ENCODE results near the gene NHERF1.

The NHERF1 gene

GRCh38 chr17:74757931-74758847 lies 9.8 kb downstream of the NHERF1 start:
- H3K27me3 ChIP-seq (ENCODE audit: insufficient read depth, low read depth, severe bottlenecking) = no peaks in the 10 kb centered on the region
- peaks cover 31% of the 10 kb centered on the region for H3K36me3 ChIP-seq
- H3K9me3 ChIP-seq (ENCODE audit: severe bottlenecking) = no peaks in the 10 kb centered on the region
- no peak for DNase-seq
- no peak for TF ChIP-seq CTCF (IDR thresholded peaks at IDR 0.05; ENCODE audit: low read depth, low read length)
- H3K4me3 ChIP-seq (ENCODE audit: low read depth, low read length) = no peak overlapping the region
- peak overlapping the region; percentile 91 for H3K27ac ChIP-seq

DNA sequence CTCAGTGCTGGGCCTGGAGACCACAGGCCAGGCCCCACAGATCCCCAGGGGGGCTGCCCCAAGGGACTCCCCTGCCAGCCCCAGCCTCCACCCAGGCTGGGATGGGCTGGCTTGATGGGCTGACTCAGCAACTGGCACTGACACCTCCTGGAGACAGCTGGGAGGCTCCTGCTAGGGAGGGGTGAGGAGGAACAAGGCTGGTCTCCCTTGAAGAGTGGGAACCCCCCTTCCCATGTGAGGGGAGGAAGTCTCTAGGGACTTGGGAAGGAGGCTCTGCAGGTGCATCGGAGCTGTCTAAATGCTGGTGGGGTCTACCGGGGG lies 10.4 kb downstream of the NHERF1 start:
- peak overlapping the region; percentile 91 for H3K27ac ChIP-seq
- H3K27me3 ChIP-seq (ENCODE audit: insufficient read depth, low read depth, severe bottlenecking) = no peaks in the 10 kb centered on the region
- peak; percentile 56 for DNase-seq
- no peak for TF ChIP-seq CTCF (IDR thresholded peaks at IDR 0.05; ENCODE audit: low read depth, low read length)
- peaks cover 34% of the 10 kb centered on the region for H3K36me3 ChIP-seq
- H3K4me3 ChIP-seq (ENCODE audit: low read depth, low read length) = no peak overlapping the region
- no peaks in the 10 kb centered on the region for H3K9me3 ChIP-seq (ENCODE audit: severe bottlenecking)

DNA sequence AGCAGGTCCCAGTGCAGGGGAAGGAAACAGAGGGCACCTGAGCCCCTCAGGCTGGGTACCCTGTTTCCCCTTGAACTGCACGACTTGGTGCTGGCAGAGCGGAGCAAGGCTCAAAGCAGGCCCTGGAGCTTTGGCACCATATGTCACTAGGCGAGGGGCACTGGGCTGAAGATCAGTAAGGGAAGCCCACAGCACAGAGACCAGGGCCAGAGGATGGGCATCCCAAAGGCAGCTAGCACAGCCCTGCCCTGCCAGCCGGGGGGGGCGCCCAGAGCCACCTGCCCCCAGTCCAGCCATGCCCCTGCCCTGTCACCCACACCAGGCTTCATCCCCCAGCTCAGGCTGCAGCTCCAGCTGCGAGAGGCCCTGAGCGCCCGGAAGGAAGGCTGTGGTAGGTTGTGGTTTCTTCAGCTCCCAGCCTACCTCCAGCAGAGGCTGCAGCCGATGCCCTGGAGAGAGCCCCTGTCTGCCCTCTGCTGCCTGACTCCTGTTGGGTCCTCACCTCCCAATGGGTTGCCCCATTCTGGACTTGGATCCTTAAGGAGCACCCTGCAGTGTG lies 10.9 kb downstream of the NHERF1 start:
- peak overlapping the region; percentile 19 for H3K4me3 ChIP-seq (ENCODE audit: low read depth, low read length)
- peaks cover 38% of the 10 kb centered on the region for H3K36me3 ChIP-seq
- no peaks in the 10 kb centered on the region for H3K27me3 ChIP-seq (ENCODE audit: insufficient read depth, low read depth, severe bottlenecking)
- peak overlapping the region; percentile 91 for H3K27ac ChIP-seq
- TF ChIP-seq CTCF (IDR thresholded peaks at IDR 0.05; ENCODE audit: low read depth, low read length) = peak; percentile 32; the same call in 1 of the 2 replicates
- no peaks in the 10 kb centered on the region for H3K9me3 ChIP-seq (ENCODE audit: severe bottlenecking)
- DNase-seq = peak; percentile 62

GRCh38 chr17:74759941-74760340 lies 11.5 kb downstream of the NHERF1 start:
- Histone ChIP-seq H3K27me3 (ENCODE audit: insufficient read depth, low read depth, severe bottlenecking) (no peaks in the 10 kb centered on the region), H3K36me3 (peaks cover 38% of the 10 kb centered on the region), H3K9me3 (ENCODE audit: severe bottlenecking) (no peaks in the 10 kb centered on the region), H3K27ac (peak overlapping the region; percentile 91), H3K4me3 (ENCODE audit: low read depth, low read length) (peak overlapping the region; percentile 19)
- no peak for TF ChIP-seq CTCF (IDR thresholded peaks at IDR 0.05; ENCODE audit: low read depth, low read length)
- peak; percentile 97 for DNase-seq

DNA sequence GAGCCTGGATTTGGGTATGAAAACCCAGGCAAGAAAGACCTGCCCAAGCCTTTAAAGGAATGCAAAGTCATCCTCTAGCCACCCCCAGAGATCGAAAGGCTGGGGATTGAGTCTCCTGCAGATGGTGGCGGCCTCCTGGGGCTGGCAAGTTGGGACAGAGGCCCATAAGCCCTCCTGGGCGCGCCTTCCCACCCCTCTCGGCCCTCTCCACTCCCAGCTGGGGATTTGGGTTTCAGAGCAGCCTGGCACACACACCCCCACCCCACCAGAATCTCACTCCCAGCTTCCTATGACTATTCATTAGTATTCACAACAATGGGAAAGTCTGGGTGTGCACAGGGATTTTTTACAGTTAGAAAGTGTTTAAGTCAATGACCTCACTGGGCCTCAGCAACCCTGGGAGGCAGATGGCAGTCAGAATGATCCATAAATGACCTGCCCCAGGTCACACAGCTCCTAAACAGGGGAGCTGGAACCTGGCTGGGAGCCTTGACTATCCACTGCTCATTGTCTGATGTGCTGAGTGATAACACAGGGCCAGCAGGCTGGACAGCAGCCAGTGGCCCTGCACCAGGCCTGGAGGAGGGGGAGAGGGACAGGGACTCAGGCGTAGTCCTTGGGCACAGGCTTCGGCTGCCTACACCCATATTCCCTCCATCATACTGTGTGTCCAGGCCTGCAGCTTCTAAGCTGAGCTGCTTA lies 12.1 kb downstream of the NHERF1 start:
- Histone ChIP-seq H3K4me3 (ENCODE audit: low read depth, low read length) (peak overlapping the region; percentile 19), H3K27ac (peak overlapping the region; percentile 91), H3K9me3 (ENCODE audit: severe bottlenecking) (no peaks in the 10 kb centered on the region), H3K36me3 (peaks cover 39% of the 10 kb centered on the region), H3K27me3 (ENCODE audit: insufficient read depth, low read depth, severe bottlenecking) (no peaks in the 10 kb centered on the region)
- TF ChIP-seq CTCF (IDR thresholded peaks at IDR 0.05; ENCODE audit: low read depth, low read length) = no peak
- DNase-seq = peak; percentile 88

Measured in WERI-Rb-1 (cell line).